Testis (tissue), 2 donors: Measurements from ENCODE around the gene KLF8.

Experiments
- CTCF ChIP-seq, 3 experiments: fragments of 450-650 bp in 2 of 3; fragments of 200-600 bp in 1 of 3; sonication (generic) in 1 of 3; IDR thresholded peaks; one replicate each; pipeline ENCODE4 v1.5.1; 2016 to 2019; ENCODE audit warnings: antibody characterized with exemption in 3 of 3, mild to moderate bottlenecking in 2 of 3, moderate library complexity in 1 of 3
- POLR2A ChIP-seq: fragments of 450-650 bp; IDR thresholded peaks from one replicate; pipeline ENCODE4 v1.6.1; 2017; ENCODE audit warnings: antibody characterized with exemption, mild to moderate bottlenecking, moderate library complexity

- TF ChIP-seq CTCF (IDR thresholded peaks at IDR 0.05) (no peak), POLR2A (no peak)
These were observed at the start of gene KLF8 for GRCh38 chrX:56232221-56233082.
